H1 (cell line): Measurements from ENCODE around the gene POU6F2. TPM values are rescaled to one million over a fixed set of nuclear protein-coding genes. Genes with fewer than 3 reads are reported as not detected.

Experiments used
- CTBP2 ChIP-seq: IDR thresholded peaks from 2 replicates; pipeline ENCODE4 v1.7.0; 2011; ENCODE audit warnings: borderline replicate concordance, mild to moderate bottlenecking, moderate library complexity, mixed read lengths, low read length; ENCODE audit not compliant: insufficient read depth, insufficient read length
- RXRA ChIP-seq: IDR thresholded peaks from 2 replicates; pipeline ENCODE4 v1.6.1; 2011; ENCODE audit warnings: low read depth, mild to moderate bottlenecking, low read length, moderate library complexity; ENCODE audit not compliant: insufficient read depth
- SP2 ChIP-seq: IDR thresholded peaks from 2 replicates; pipeline ENCODE4 v1.6.1; 2012; ENCODE audit warnings: mild to moderate bottlenecking, low read length, inconsistent platforms
- YY1 ChIP-seq: IDR thresholded peaks from 2 replicates; pipeline ENCODE4 v1.6.1; 2011; ENCODE audit warnings: low read depth, mild to moderate bottlenecking, low read length
- polyA plus RNA-seq, 7 experiments: library from polyadenylated mRNA; depleted of rRNA in 3 of 7; stranded (reverse) in 5 of 7; unstranded in 2 of 7; fragments of >200 nt in 5 of 7; fragments of 200-250 nt in 2 of 7; gene quantifications; 1 replicate in 5 of 7; 2 replicates in 1 of 7; 4 replicates in 1 of 7; pipeline versions ENCODE4 v1.2.1 to v1.2.3, GENCODE V29; 2011 to 2013; ENCODE audit warnings: missing spikeins in 2 of 7, mixed read lengths in 2 of 7
- total RNA-seq: library from RNA; stranded (reverse); fragmentation: NEBNext Ultra II Directional; extraction: Animal tissue kit (Norgen Biotek cat#: 25700); gene quantifications from 2 replicates; pipeline ENCODE4 v1.2.1, GENCODE V29; 2021
- TF ChIP-seq, protein P1 (sequence below): fragments of 300-600 bp; sonication (generic); IDR thresholded peaks from 2 replicates; pipeline ENCODE4 v1.7.1; 2012; ENCODE audit warnings: low read length, moderate library complexity, mild to moderate bottlenecking, inconsistent platforms; ENCODE audit not compliant: insufficient replicate concordance
- TF ChIP-seq, protein P2 (sequence below): IDR thresholded peaks from 2 replicates; pipeline ENCODE4 v1.6.1; 2012; ENCODE audit warnings: low read length, inconsistent platforms

POU6F2 gene
- total and polyA plus RNA-seq, 2 of the 8 experiments (the other 6 are each of a cell fraction or from before 2014, with no cell fraction given), result 1.1 to 2.0 TPM

DNA sequence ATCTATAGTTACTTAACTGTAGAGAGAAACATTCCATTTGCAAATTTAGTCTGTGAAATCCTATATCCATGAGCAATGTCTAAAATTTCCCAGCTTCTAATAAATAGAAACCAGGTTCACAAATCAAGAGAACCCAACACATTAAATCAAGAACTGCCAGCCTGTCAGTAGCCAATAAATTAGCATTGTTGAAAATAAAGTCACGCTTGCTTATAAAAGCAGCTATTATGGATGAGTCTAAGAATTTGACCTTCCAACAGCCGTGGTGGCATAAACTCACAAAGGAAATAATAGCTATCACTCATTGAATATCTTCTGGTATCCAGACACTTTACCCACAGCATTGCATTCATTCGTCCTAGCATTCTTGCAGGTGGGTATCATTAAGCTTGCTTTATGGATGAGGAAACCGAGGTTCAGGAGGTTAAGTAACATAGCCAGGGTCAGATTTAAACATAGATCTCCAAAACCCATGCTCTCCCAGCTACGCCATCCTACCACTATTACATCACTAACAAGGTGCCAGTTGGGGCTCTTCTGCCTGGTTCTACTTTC is 328.4 kb downstream of the POU6F2 start (continued):
- TF ChIP-seq, protein P1, sequence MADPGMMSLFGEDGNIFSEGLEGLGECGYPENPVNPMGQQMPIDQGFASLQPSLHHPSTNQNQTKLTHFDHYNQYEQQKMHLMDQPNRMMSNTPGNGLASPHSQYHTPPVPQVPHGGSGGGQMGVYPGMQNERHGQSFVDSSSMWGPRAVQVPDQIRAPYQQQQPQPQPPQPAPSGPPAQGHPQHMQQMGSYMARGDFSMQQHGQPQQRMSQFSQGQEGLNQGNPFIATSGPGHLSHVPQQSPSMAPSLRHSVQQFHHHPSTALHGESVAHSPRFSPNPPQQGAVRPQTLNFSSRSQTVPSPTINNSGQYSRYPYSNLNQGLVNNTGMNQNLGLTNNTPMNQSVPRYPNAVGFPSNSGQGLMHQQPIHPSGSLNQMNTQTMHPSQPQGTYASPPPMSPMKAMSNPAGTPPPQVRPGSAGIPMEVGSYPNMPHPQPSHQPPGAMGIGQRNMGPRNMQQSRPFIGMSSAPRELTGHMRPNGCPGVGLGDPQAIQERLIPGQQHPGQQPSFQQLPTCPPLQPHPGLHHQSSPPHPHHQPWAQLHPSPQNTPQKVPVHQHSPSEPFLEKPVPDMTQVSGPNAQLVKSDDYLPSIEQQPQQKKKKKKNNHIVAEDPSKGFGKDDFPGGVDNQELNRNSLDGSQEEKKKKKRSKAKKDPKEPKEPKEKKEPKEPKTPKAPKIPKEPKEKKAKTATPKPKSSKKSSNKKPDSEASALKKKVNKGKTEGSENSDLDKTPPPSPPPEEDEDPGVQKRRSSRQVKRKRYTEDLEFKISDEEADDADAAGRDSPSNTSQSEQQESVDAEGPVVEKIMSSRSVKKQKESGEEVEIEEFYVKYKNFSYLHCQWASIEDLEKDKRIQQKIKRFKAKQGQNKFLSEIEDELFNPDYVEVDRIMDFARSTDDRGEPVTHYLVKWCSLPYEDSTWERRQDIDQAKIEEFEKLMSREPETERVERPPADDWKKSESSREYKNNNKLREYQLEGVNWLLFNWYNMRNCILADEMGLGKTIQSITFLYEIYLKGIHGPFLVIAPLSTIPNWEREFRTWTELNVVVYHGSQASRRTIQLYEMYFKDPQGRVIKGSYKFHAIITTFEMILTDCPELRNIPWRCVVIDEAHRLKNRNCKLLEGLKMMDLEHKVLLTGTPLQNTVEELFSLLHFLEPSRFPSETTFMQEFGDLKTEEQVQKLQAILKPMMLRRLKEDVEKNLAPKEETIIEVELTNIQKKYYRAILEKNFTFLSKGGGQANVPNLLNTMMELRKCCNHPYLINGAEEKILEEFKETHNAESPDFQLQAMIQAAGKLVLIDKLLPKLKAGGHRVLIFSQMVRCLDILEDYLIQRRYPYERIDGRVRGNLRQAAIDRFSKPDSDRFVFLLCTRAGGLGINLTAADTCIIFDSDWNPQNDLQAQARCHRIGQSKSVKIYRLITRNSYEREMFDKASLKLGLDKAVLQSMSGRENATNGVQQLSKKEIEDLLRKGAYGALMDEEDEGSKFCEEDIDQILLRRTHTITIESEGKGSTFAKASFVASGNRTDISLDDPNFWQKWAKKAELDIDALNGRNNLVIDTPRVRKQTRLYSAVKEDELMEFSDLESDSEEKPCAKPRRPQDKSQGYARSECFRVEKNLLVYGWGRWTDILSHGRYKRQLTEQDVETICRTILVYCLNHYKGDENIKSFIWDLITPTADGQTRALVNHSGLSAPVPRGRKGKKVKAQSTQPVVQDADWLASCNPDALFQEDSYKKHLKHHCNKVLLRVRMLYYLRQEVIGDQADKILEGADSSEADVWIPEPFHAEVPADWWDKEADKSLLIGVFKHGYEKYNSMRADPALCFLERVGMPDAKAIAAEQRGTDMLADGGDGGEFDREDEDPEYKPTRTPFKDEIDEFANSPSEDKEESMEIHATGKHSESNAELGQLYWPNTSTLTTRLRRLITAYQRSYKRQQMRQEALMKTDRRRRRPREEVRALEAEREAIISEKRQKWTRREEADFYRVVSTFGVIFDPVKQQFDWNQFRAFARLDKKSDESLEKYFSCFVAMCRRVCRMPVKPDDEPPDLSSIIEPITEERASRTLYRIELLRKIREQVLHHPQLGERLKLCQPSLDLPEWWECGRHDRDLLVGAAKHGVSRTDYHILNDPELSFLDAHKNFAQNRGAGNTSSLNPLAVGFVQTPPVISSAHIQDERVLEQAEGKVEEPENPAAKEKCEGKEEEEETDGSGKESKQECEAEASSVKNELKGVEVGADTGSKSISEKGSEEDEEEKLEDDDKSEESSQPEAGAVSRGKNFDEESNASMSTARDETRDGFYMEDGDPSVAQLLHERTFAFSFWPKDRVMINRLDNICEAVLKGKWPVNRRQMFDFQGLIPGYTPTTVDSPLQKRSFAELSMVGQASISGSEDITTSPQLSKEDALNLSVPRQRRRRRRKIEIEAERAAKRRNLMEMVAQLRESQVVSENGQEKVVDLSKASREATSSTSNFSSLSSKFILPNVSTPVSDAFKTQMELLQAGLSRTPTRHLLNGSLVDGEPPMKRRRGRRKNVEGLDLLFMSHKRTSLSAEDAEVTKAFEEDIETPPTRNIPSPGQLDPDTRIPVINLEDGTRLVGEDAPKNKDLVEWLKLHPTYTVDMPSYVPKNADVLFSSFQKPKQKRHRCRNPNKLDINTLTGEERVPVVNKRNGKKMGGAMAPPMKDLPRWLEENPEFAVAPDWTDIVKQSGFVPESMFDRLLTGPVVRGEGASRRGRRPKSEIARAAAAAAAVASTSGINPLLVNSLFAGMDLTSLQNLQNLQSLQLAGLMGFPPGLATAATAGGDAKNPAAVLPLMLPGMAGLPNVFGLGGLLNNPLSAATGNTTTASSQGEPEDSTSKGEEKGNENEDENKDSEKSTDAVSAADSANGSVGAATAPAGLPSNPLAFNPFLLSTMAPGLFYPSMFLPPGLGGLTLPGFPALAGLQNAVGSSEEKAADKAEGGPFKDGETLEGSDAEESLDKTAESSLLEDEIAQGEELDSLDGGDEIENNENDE, result no peak
- TF ChIP-seq RXRA, result no peak
- TF ChIP-seq SP2, result no peak
- no peak for TF ChIP-seq YY1
- TF ChIP-seq, protein P2, sequence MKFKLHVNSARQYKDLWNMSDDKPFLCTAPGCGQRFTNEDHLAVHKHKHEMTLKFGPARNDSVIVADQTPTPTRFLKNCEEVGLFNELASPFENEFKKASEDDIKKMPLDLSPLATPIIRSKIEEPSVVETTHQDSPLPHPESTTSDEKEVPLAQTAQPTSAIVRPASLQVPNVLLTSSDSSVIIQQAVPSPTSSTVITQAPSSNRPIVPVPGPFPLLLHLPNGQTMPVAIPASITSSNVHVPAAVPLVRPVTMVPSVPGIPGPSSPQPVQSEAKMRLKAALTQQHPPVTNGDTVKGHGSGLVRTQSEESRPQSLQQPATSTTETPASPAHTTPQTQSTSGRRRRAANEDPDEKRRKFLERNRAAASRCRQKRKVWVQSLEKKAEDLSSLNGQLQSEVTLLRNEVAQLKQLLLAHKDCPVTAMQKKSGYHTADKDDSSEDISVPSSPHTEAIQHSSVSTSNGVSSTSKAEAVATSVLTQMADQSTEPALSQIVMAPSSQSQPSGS, result no peak
- TF ChIP-seq CTBP2, result no peak
- TF ChIP-seq, all 59 proteins: peak for 0
